OCI-LY7 (cell line): ENCODE data around the gene DTX4. TPM values are rescaled to one million over a fixed set of nuclear protein-coding genes. Genes with fewer than 3 reads are reported as not detected.

Source experiments
- BruUV-seq: library from RNA; stranded (reverse); fragments of 400-500 nt; replicated peaks from 2 replicates; lab custom pipeline; 2021; lab: Mats Ljungman, UMichigan
- CTCF ChIA-PET: fragments of 300-600 bp; sonication (Branson Sonifier 250); formaldehyde crosslinking; loops from one replicate; lab custom pipeline; 2022; ENCODE audit warnings: antibody characterized with exemption; ENCODE audit not compliant: unreplicated experiment; lab: Charles Lee
- POLR2A ChIA-PET: fragments of 300-600 bp; sonication (Branson Sonifier 250); formaldehyde crosslinking; loops from one replicate; lab custom pipeline; 2022; ENCODE audit warnings: antibody characterized with exemption; lab: Charles Lee
- DNase-seq: peaks from one replicate; pipeline ENCODE4 v3.0.0-alpha.2; 2015; ENCODE audit warnings: low spot score
- H2AFZ ChIP-seq: fragments of 200-600 bp; sonication (generic), shearing (Covaris generic); 2 replicates; pipeline ENCODE4 v1.6.1; 2014; ENCODE audit warnings: mild to moderate bottlenecking, antibody characterized with exemption, low read length, moderate library complexity
- H3K27ac ChIP-seq: fragments of 200-600 bp; sonication (generic); 2 replicates; pipeline ENCODE4 v1.5.1; 2014; ENCODE audit warnings: mixed run types, low read depth, mild to moderate bottlenecking, moderate library complexity, low read length, inconsistent platforms; ENCODE audit not compliant: poor library complexity, severe bottlenecking
- H3K36me3 ChIP-seq: fragments of 200-600 bp; sonication (generic); 2 replicates; pipeline ENCODE4 v1.6.1; 2014; ENCODE audit warnings: mild to moderate bottlenecking, antibody characterized with exemption, low read length, moderate library complexity, mixed read lengths; ENCODE audit not compliant: insufficient read depth
- H3K4me1 ChIP-seq: fragments of 200-600 bp; sonication (generic); 2 replicates; pipeline ENCODE4 v1.5.1; 2014; ENCODE audit warnings: mild to moderate bottlenecking, low read length; ENCODE audit not compliant: insufficient read depth, poor library complexity, severe bottlenecking
- H3K4me2 ChIP-seq: fragments of 200-600 bp; sonication (generic); 2 replicates; pipeline ENCODE4 v1.6.1; 2014; ENCODE audit warnings: mild to moderate bottlenecking, low read length
- H3K4me3 ChIP-seq: fragments of 200-600 bp; sonication (generic); 2 replicates; pipeline ENCODE4 v1.5.1; 2014; ENCODE audit warnings: mild to moderate bottlenecking, low read depth, low read length; ENCODE audit not compliant: poor library complexity, severe bottlenecking
- H3K79me2 ChIP-seq: fragments of 200-600 bp; sonication (generic); 2 replicates; pipeline ENCODE4 v1.6.1; 2016; ENCODE audit warnings: low read depth, mild to moderate bottlenecking, low read length, moderate library complexity, mixed read lengths; ENCODE audit not compliant: insufficient read depth
- H3K9me2 ChIP-seq: fragments of 200-600 bp; sonication (generic); 2 replicates; pipeline ENCODE4 v1.6.1; 2016; ENCODE audit warnings: mild to moderate bottlenecking, low read length, mixed read lengths; ENCODE audit not compliant: insufficient read depth
- H3K9me3 ChIP-seq: fragments of 200-600 bp; sonication (generic); 2 replicates; pipeline ENCODE4 v1.6.1; 2014; ENCODE audit warnings: mild to moderate bottlenecking, mixed run types, low read length, mixed read lengths
- H4K20me1 ChIP-seq: fragments of 200-600 bp; sonication (generic); 2 replicates; pipeline ENCODE4 v1.6.1; 2014; ENCODE audit warnings: mild to moderate bottlenecking, antibody characterized with exemption, low read length, moderate library complexity, mixed read lengths; ENCODE audit not compliant: insufficient read depth
- CTCF ChIP-seq: fragments of 200-600 bp; sonication (generic); conservative IDR thresholded peaks from 2 replicates; pipeline ENCODE4 v1.5.1; 2014; ENCODE audit warnings: mild to moderate bottlenecking, antibody characterized with exemption, low read length, moderate library complexity, mixed read lengths
- EZH2phosphoT487 ChIP-seq: fragments of 200-600 bp; sonication (generic); IDR thresholded peaks from 2 replicates; pipeline ENCODE4 v1.6.1; 2018; ENCODE audit warnings: low read depth, borderline replicate concordance, mild to moderate bottlenecking, mixed run types, antibody characterized with exemption, low read length, moderate library complexity, mixed read lengths
- intact Hi-C: fragments of 100-400 bp; cut with micrococcal nuclease; formaldehyde crosslinking; loops from one replicate; pipeline ENCODE4 v1.10.0; 2022; ENCODE audit not compliant: unreplicated experiment
- total RNA-seq, 2 experiments: library from RNA; depleted of rRNA in 1 of 2; stranded (reverse); fragments of >200 nt in 1 of 2; shearing (Covaris generic) in 1 of 2; gene quantifications; 2 replicates each; pipeline ENCODE4 v1.2.3, GENCODE V29; 2014 to 2022

DTX4 gene
- total RNA-seq, 2 experiments from 2014 or later: 1.4 to 9.9 TPM

GRCh38 chr11:59172345-59173079 lies 580 bp downstream of the DTX4 start:
- Histone ChIP-seq H3K36me3 (no peaks in the 10 kb centered on the region), H4K20me1 (no peaks in the 10 kb centered on the region), H2AFZ (peak overlapping the region; percentile 95; the same call in 1 of the 2 replicates), H3K9me2 (no peaks in the 10 kb centered on the region), H3K9me3 (no peaks in the 10 kb centered on the region), H3K4me1 (peaks cover 11% of the 10 kb centered on the region), H3K4me2 (peak overlapping the region; percentile 100), H3K4me3 (peak overlapping the region; percentile 77), H3K27ac (no peak overlapping the region), H3K79me2 (no peaks in the 10 kb centered on the region)
- intact Hi-C loops: no loop called here
- no peak for TF ChIP-seq CTCF
- no peak for TF ChIP-seq EZH2phosphoT487
- no TSS peak for BruUV-seq
- CTCF ChIA-PET: interaction anchor here (1.0 to 1.4 kb wide), 3 partner anchors 14 to 264 kb away, joined by 3 to 7 read pairs (median 3); partner anchors contain the start of gene OR5A1
- POLR2A ChIA-PET: interaction anchor here (0.6 to 2.0 kb wide), 3 partner anchors 13 to 30 kb away, joined by 3 to 7 read pairs (median 6); no protein-coding TSS in a partner anchor
- DNase-seq: peak; percentile 66

- Histone ChIP-seq H3K4me1 (peaks cover 11% of the 10 kb centered on the region), H3K4me3 (peak overlapping the region; percentile 77), H3K79me2 (no peaks in the 10 kb centered on the region), H3K4me2 (peak overlapping the region; percentile 100), H3K9me3 (no peaks in the 10 kb centered on the region), H4K20me1 (no peaks in the 10 kb centered on the region), H3K9me2 (no peaks in the 10 kb centered on the region), H3K36me3 (no peaks in the 10 kb centered on the region), H3K27ac (no peak overlapping the region), H2AFZ (peak overlapping the region; percentile 62; the same call in 1 of the 2 replicates)
- intact Hi-C loops: no loop called here
- TF ChIP-seq EZH2phosphoT487 (no peak), CTCF (no peak)
- ChIA-PET CTCF (no interaction called here), POLR2A (interaction anchor here (2.0 kb wide), 1 partner anchor 13 kb away, joined by 7 read pairs; no protein-coding TSS in a partner anchor)
- no TSS peak for BruUV-seq
- no peak for DNase-seq
Observed at GRCh38 chr11:59173080-59173963, 1.4 kb downstream of the DTX4 start.
